GM23338 (cell line): ENCODE measurements around the gene GALNT14.

Source experiments
- CREB1 ChIP-seq: fragments of 250-450 bp; sonication (Bioruptor Pico); IDR thresholded peaks from 2 replicates; pipeline ENCODE4 v1.5.0; 2020; ENCODE audit warnings: low read depth, mild to moderate bottlenecking, moderate library complexity
- CTCF ChIP-seq, 2 experiments: fragments of 200-600 bp in 1 of 2; sonication (generic) in 1 of 2; conservative IDR thresholded peaks; 2 replicates each; pipeline versions ENCODE4 v1.5.1 to v1.6.1; 2016 to 2017; ENCODE audit warnings: antibody characterized with exemption in 2 of 2, low read depth in 2 of 2, mild to moderate bottlenecking in 2 of 2, moderate library complexity in 1 of 2
- EZH2 ChIP-seq: fragments of 200-600 bp; sonication (generic); IDR thresholded peaks from one replicate; pipeline ENCODE4 v1.8.0; 2017; ENCODE audit warnings: antibody characterized with exemption, mild to moderate bottlenecking, low read depth; ENCODE audit not compliant: unreplicated experiment
- EZH2phosphoT487 ChIP-seq: fragments of 200-600 bp; sonication (generic); IDR thresholded peaks from one replicate; pipeline ENCODE4 v1.8.1; 2018; ENCODE audit warnings: antibody characterized with exemption; ENCODE audit not compliant: unreplicated experiment
- JUNB ChIP-seq: IDR thresholded peaks from one replicate; pipeline ENCODE4 v1.6.1; 2016; ENCODE audit warnings: antibody characterized with exemption; ENCODE audit not compliant: unreplicated experiment
- NANOG ChIP-seq: IDR thresholded peaks from 2 replicates; pipeline ENCODE4 v1.6.1; 2016; ENCODE audit warnings: antibody characterized with exemption, borderline replicate concordance
- POLR2AphosphoS5 ChIP-seq: IDR thresholded peaks from 2 replicates; pipeline ENCODE4 v1.6.1; 2016; ENCODE audit warnings: antibody characterized with exemption, low read depth
- REST ChIP-seq: IDR thresholded peaks from one replicate; pipeline ENCODE4 v1.6.1; 2018; ENCODE audit warnings: antibody characterized with exemption; ENCODE audit not compliant: unreplicated experiment
- STAT1 ChIP-seq: IDR thresholded peaks from one replicate; pipeline ENCODE4 v1.6.1; 2016; ENCODE audit warnings: antibody characterized with exemption; ENCODE audit not compliant: unreplicated experiment
- ZNF114 ChIP-seq: fragments of 250-450 bp; sonication (Bioruptor Pico); IDR thresholded peaks from 2 replicates; pipeline ENCODE4 v1.5.0; 2020; ENCODE audit warnings: mild to moderate bottlenecking, moderate library complexity
- TF ChIP-seq, protein P1 (sequence below): fragments of 250-450 bp; sonication (Bioruptor Pico); IDR thresholded peaks from 2 replicates; pipeline ENCODE4 v1.5.0; 2020; ENCODE audit warnings: mild to moderate bottlenecking, moderate library complexity
- TF ChIP-seq, protein P2 (sequence below): IDR thresholded peaks from 2 replicates; pipeline ENCODE4 v1.6.1; 2016; ENCODE audit warnings: antibody characterized with exemption

- TF ChIP-seq POLR2AphosphoS5 (no peak), EZH2 (no peak), CTCF (conservative IDR thresholded peaks at IDR 0.05; ENCODE audit: low read depth in 2 of 2) (peak in 1 of 2 experiments; percentile 52; a peak in 3 of 4 replicates), REST (no peak), CREB1 (no peak), JUNB (no peak), EZH2phosphoT487 (no peak), ZNF114 (CRISPR knock-in tag) (no peak), NANOG (no peak), STAT1 (no peak)
- TF ChIP-seq, protein P1, sequence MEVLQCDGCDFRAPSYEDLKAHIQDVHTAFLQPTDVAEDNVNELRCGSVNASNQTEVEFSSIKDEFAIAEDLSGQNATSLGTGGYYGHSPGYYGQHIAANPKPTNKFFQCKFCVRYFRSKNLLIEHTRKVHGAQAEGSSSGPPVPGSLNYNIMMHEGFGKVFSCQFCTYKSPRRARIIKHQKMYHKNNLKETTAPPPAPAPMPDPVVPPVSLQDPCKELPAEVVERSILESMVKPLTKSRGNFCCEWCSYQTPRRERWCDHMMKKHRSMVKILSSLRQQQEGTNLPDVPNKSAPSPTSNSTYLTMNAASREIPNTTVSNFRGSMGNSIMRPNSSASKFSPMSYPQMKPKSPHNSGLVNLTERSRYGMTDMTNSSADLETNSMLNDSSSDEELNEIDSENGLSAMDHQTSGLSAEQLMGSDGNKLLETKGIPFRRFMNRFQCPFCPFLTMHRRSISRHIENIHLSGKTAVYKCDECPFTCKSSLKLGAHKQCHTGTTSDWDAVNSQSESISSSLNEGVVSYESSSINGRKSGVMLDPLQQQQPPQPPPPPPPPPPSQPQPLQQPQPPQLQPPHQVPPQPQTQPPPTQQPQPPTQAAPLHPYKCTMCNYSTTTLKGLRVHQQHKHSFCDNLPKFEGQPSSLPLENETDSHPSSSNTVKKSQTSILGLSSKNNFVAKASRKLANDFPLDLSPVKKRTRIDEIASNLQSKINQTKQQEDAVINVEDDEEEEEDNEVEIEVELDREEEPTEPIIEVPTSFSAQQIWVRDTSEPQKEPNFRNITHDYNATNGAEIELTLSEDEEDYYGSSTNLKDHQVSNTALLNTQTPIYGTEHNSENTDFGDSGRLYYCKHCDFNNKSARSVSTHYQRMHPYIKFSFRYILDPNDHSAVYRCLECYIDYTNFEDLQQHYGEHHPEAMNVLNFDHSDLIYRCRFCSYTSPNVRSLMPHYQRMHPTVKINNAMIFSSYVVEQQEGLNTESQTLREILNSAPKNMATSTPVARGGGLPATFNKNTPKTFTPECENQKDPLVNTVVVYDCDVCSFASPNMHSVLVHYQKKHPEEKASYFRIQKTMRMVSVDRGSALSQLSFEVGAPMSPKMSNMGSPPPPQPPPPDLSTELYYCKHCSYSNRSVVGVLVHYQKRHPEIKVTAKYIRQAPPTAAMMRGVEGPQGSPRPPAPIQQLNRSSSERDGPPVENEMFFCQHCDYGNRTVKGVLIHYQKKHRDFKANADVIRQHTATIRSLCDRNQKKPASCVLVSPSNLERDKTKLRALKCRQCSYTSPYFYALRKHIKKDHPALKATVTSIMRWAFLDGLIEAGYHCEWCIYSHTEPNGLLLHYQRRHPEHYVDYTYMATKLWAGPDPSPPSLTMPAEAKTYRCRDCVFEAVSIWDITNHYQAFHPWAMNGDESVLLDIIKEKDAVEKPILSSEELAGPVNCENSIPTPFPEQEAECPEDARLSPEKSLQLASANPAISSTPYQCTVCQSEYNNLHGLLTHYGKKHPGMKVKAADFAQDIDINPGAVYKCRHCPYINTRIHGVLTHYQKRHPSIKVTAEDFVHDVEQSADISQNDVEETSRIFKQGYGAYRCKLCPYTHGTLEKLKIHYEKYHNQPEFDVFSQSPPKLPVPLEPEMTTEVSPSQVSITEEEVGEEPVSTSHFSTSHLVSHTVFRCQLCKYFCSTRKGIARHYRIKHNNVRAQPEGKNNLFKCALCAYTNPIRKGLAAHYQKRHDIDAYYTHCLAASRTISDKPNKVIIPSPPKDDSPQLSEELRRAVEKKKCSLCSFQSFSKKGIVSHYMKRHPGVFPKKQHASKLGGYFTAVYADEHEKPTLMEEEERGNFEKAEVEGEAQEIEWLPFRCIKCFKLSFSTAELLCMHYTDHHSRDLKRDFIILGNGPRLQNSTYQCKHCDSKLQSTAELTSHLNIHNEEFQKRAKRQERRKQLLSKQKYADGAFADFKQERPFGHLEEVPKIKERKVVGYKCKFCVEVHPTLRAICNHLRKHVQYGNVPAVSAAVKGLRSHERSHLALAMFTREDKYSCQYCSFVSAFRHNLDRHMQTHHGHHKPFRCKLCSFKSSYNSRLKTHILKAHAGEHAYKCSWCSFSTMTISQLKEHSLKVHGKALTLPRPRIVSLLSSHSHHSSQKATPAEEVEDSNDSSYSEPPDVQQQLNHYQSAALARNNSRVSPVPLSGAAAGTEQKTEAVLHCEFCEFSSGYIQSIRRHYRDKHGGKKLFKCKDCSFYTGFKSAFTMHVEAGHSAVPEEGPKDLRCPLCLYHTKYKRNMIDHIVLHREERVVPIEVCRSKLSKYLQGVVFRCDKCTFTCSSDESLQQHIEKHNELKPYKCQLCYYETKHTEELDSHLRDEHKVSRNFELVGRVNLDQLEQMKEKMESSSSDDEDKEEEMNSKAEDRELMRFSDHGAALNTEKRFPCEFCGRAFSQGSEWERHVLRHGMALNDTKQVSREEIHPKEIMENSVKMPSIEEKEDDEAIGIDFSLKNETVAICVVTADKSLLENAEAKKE (CRISPR knock-in tag) = no peak
- TF ChIP-seq, protein P2, sequence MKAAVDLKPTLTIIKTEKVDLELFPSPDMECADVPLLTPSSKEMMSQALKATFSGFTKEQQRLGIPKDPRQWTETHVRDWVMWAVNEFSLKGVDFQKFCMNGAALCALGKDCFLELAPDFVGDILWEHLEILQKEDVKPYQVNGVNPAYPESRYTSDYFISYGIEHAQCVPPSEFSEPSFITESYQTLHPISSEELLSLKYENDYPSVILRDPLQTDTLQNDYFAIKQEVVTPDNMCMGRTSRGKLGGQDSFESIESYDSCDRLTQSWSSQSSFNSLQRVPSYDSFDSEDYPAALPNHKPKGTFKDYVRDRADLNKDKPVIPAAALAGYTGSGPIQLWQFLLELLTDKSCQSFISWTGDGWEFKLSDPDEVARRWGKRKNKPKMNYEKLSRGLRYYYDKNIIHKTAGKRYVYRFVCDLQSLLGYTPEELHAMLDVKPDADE = no peak
Observed at GRCh38 chr2:31089645-31090044, 48.6 kb downstream of the GALNT14 start.
